Right ventricle myocardium superior (tissue), 1 donor: Measurements from ENCODE around the gene TCEAL5. TPM values are rescaled to one million over a fixed set of nuclear protein-coding genes. Genes with fewer than 3 reads are reported as not detected.
"Not testable (repeated sequence)": the region's sequence is repeated elsewhere in the genome, so short reads cannot be mapped to it uniquely, and the experiment has no call there.

Experiments used
- ATAC-seq: fragments of 200-7000 bp; cut with Tn5 transposase; one replicate; pipeline ENCODE4 v1.9.1; 2020; ENCODE audit warnings: mild to moderate bottlenecking; ENCODE audit not compliant: poor library complexity
- DNase-seq: peaks from one replicate; pipeline ENCODE4 v3.0.0-alpha.2; 2020
- intact Hi-C: fragments of 100-400 bp; cut with DNase I; formaldehyde crosslinking; loops from one replicate; pipeline ENCODE4 v1.11.2; 2022
- total RNA-seq: library from RNA; stranded (reverse); fragmentation: NEBNext Ultra II Directional; extraction: Animal tissue kit (Norgen Biotek cat#: 25700); gene quantifications from one replicate; pipeline ENCODE4 v1.2.1, GENCODE V29; 2021
- donor health status: DM: no; HTN: yes; CAD: no; lungs with severe emphysema.

TCEAL5 gene
- total RNA-seq, 1 donor from 2014 or later: 0.32 TPM

GRCh38 chrX:103240155-103240554 is 36.4 kb downstream of the TCEAL5 start:
- intact Hi-C loops: no loop called here
- DNase-seq: no peak
- ATAC-seq: no peak

GRCh38 chrX:103236296-103236695 is 40.3 kb downstream of the TCEAL5 start:
- ATAC-seq (no peak), DNase-seq (no peak)
- intact Hi-C loops: no loop called here

- intact Hi-C loops, DNase-seq, ATAC-seq: not testable (repeated sequence)
Observed at GRCh38 chrX:103235608-103236007, 40.9 kb downstream of the TCEAL5 start.

- DNase-seq (no peak), ATAC-seq (no peak)
- intact Hi-C loops: no loop called here
Observed at GRCh38 chrX:103234869-103235268, 41.7 kb downstream of the TCEAL5 start.

DNA sequence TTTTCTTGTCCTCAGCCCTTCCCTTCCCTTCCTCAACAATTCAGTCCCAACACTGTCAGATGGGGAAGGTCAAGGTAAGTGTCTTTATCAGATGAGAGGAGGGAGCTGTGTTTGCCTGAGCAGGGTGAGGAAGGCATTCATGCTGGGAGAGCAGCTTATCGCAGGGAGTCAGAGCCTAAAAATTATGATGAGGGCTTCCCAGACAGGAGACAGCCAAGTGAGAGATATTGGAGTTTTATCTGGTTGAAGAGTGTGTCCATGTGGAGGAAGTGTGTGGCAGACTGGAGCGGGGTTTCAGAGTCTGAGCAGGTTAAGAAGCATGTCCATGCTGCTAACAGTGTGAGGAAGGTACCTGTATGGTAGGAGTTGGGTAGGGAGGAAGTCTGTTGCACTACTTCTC is 43.3 kb downstream of the TCEAL5 start:
- intact Hi-C loops: no loop called here
- ATAC-seq (no peak), DNase-seq (no peak)

DNA sequence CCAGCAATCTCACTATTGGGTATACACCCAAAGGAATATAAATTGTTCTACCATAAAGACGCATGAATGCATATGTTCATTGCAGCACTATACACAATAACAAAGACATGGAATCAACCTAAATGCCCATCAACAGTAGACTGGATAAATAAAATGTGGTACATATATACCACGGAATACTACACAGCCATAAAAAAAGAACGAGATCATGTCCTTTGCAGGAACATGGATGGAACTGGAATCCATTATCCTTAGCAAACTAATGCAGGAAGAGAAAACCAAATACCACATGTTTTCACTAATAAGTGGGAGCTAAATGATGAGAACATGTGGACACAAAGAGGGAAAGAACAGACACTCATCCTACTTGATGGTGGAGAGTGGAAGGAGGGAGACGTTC is 50.6 kb downstream of the TCEAL5 start:
- ATAC-seq, DNase-seq, intact Hi-C loops: not testable (repeated sequence)

Other genes starting within 250 kb of the TCEAL5 start
- gene BEX1, start 212.6 kb downstream of the TCEAL5 start, total RNA-seq: 0.97 TPM
- 0.32 TPM for gene NXF3, start 183.6 kb downstream of the TCEAL5 start, total RNA-seq
- 30.5 TPM for gene BEX4, start 61.6 kb downstream of the TCEAL5 start, total RNA-seq
- gene TCEAL8, start 21.6 kb downstream of the TCEAL5 start, total RNA-seq: 34.2 TPM
- 0.75 TPM for gene BEX2, start 34.2 kb upstream of the TCEAL5 start, total RNA-seq
- 1.7 TPM for gene TCEAL7, start 53.5 kb upstream of the TCEAL5 start, total RNA-seq
- gene TCEAL9, start 79.8 kb upstream of the TCEAL5 start, total RNA-seq: 16.2 TPM
- 164 TPM for gene BEX3, start 99.8 kb upstream of the TCEAL5 start, total RNA-seq
- gene RAB40A, start 242.7 kb upstream of the TCEAL5 start, total RNA-seq: not detected